ENCODE measurements around the gene POP4.

DNA sequence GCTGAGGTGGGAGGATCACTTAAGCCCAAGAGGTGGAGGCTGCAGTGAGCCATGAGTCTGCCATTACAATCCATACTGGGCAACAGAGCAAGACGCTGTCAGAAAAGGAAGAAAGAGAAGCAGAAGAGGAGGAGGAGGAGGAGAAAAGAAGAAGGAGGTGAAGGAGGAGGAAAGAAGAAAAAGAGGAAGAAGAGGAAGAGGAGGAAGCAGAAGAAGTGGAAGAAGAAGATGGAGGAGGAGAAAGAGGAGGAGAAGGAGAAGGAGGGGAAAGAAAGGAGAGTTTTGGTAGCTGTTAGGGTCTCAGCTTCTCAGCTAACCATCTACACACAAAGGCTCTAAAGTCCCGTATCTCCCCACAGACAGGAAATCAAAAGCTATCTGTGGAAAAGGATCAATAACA lies 35.5 kb downstream of the POP4 start:
- TF ChIP-seq, protein P1, sequence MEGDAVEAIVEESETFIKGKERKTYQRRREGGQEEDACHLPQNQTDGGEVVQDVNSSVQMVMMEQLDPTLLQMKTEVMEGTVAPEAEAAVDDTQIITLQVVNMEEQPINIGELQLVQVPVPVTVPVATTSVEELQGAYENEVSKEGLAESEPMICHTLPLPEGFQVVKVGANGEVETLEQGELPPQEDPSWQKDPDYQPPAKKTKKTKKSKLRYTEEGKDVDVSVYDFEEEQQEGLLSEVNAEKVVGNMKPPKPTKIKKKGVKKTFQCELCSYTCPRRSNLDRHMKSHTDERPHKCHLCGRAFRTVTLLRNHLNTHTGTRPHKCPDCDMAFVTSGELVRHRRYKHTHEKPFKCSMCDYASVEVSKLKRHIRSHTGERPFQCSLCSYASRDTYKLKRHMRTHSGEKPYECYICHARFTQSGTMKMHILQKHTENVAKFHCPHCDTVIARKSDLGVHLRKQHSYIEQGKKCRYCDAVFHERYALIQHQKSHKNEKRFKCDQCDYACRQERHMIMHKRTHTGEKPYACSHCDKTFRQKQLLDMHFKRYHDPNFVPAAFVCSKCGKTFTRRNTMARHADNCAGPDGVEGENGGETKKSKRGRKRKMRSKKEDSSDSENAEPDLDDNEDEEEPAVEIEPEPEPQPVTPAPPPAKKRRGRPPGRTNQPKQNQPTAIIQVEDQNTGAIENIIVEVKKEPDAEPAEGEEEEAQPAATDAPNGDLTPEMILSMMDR (IDR thresholded peaks at IDR 0.05): no peak
- TF ChIP-seq POLR2A (IDR thresholded peaks at IDR 0.05) (no peak), EP300 (IDR thresholded peaks at IDR 0.05) (no peak)

Measured in suprapubic skin (tissue), 3 donors.